ENCODE measurements around the gene CDH23.

GRCh38 chr10:71788954-71789353 lies 392.2 kb downstream of the CDH23 start:
- TF ChIP-seq EP300 (conservative IDR thresholded peaks at IDR 0.05; ENCODE audit: poor library complexity, severe bottlenecking) (no peak), CTCF (IDR thresholded peaks at IDR 0.05; ENCODE audit: poor library complexity, severe bottlenecking) (no peak), TAF1 (IDR thresholded peaks at IDR 0.05; ENCODE audit: low read depth) (no peak), EZH2 (IDR thresholded peaks at IDR 0.05; ENCODE audit: borderline replicate concordance, insufficient read depth, low read length, poor library complexity, severe bottlenecking) (no peak), MXI1 (conservative IDR thresholded peaks at IDR 0.05; ENCODE audit: poor library complexity, severe bottlenecking) (no peak), POLR2AphosphoS5 (IDR thresholded peaks at IDR 0.05) (no peak)

All from neural cell (in vitro differentiated cells).